Ascending aorta (tissue), 2 donors: ENCODE measurements around the gene ANKRD33B. TPM values are rescaled to one million over a fixed set of nuclear protein-coding genes. Genes with fewer than 3 reads are reported as not detected.
"Not testable (repeated sequence)": the region's sequence is repeated elsewhere in the genome, so short reads cannot be mapped to it uniquely, and the experiment has no call there.

Experiments used
- DNase-seq, 2 donors: peaks; one replicate each; pipeline ENCODE4 v3.0.0-alpha.2; 2019; ENCODE audit warnings: low spot score in 2 of 2
- H3K27ac ChIP-seq, 2 donors: fragments of 200-600 bp; sonication (generic); one replicate each; pipeline ENCODE4 v1.5.1; 2016 to 2017; ENCODE audit warnings: mild to moderate bottlenecking in 1 of 2
- H3K27me3 ChIP-seq: fragments of 200-600 bp; sonication (generic); one replicate; pipeline ENCODE4 v1.5.1; 2017
- H3K36me3 ChIP-seq, 2 donors: fragments of 200-600 bp; sonication (generic); one replicate each; pipeline ENCODE4 v1.5.1; 2016
- H3K4me1 ChIP-seq, 2 donors: fragments of 200-600 bp; sonication (generic); one replicate each; pipeline ENCODE4 v1.5.1; 2016 to 2017; ENCODE audit warnings: mild to moderate bottlenecking in 1 of 2
- H3K4me3 ChIP-seq, 2 donors: fragments of 200-600 bp; sonication (generic); one replicate each; pipeline ENCODE4 v1.5.1; 2016 to 2017; ENCODE audit warnings: mild to moderate bottlenecking in 1 of 2
- H3K9me3 ChIP-seq, 2 donors: fragments of 200-600 bp; sonication (generic); one replicate each; pipeline ENCODE4 v1.5.1; 2016
- CTCF ChIP-seq, 3 experiments: fragments of 200-600 bp in 2 of 3; fragments of 450-650 bp in 1 of 3; sonication (generic) in 2 of 3; IDR thresholded peaks; one replicate each; pipeline ENCODE4 v1.5.1; 2016 to 2019; ENCODE audit warnings: antibody characterized with exemption in 3 of 3, mild to moderate bottlenecking in 1 of 3, moderate library complexity in 1 of 3
- intact Hi-C: fragments of 100-400 bp; cut with DNase I; formaldehyde crosslinking; loops from one replicate; pipeline ENCODE4 v1.15.1; 2023
- total RNA-seq: library from RNA; depleted of rRNA; stranded (reverse); fragments of >200 nt; gene quantifications from one replicate; pipeline ENCODE4 v1.1.0, GENCODE V29; 2016

The ANKRD33B gene
- total RNA-seq, 1 donor from 2014 or later: 7.2 TPM

GRCh38 chr5:10627160-10627701 is 63.4 kb downstream of the ANKRD33B start:
- Histone ChIP-seq H3K36me3 (no peaks in the 10 kb centered on the region), H3K4me1 (peaks cover 0 to 12% of the 10 kb centered on the region in 2 donors), H3K4me3 (peak overlapping the region; percentile 33 to 63), H3K9me3 (no peaks in the 10 kb centered on the region), H3K27me3 (no peaks in the 10 kb centered on the region), H3K27ac (peak overlapping the region; percentile 70 to 89)
- no peak for DNase-seq
- no peak for TF ChIP-seq CTCF (IDR thresholded peaks at IDR 0.05)
- intact Hi-C loops: loop anchor here (2.0 to 5.0 kb wide), 2 partner anchors 64 to 135 kb away; partner anchors contain the start of gene DAP

- TF ChIP-seq CTCF (IDR thresholded peaks at IDR 0.05): no peak
- Histone ChIP-seq H3K27ac (peak overlapping the region; percentile 48 to 70), H3K36me3 (no peaks in the 10 kb centered on the region), H3K4me3 (no peak overlapping the region), H3K27me3 (no peaks in the 10 kb centered on the region), H3K9me3 (no peaks in the 10 kb centered on the region), H3K4me1 (peaks cover 0 to 12% of the 10 kb centered on the region in 2 donors)
- intact Hi-C loops: loop anchor here (1.0 to 5.0 kb wide), 4 partner anchors 26 to 344 kb away; partner anchors contain the start of gene DAP
- no peak for DNase-seq
These were observed 64.7 kb downstream of the ANKRD33B start for GRCh38 chr5:10628601-10629000.

GRCh38 chr5:10629682-10630081 is 65.8 kb downstream of the ANKRD33B start:
- Histone ChIP-seq H3K27me3 (no peaks in the 10 kb centered on the region), H3K9me3 (no peaks in the 10 kb centered on the region), H3K4me1 (peaks cover 0 to 12% of the 10 kb centered on the region in 2 donors), H3K4me3 (no peak overlapping the region), H3K27ac (no peak overlapping the region), H3K36me3 (no peaks in the 10 kb centered on the region)
- DNase-seq: no peak
- intact Hi-C loops: loop anchor here (2.0 to 5.0 kb wide), 3 partner anchors 27 to 345 kb away; partner anchors contain the start of gene DAP
- no peak for TF ChIP-seq CTCF (IDR thresholded peaks at IDR 0.05)

GRCh38 chr5:10630126-10630525 is 66.3 kb downstream of the ANKRD33B start:
- no peak for DNase-seq
- Histone ChIP-seq H3K27ac (no peak overlapping the region), H3K27me3 (no peaks in the 10 kb centered on the region), H3K4me3 (no peak overlapping the region), H3K9me3 (no peaks in the 10 kb centered on the region), H3K36me3 (no peaks in the 10 kb centered on the region), H3K4me1 (peaks cover 0 to 12% of the 10 kb centered on the region in 2 donors)
- intact Hi-C loops: no loop called here
- TF ChIP-seq CTCF (IDR thresholded peaks at IDR 0.05): no peak

- H3K27ac ChIP-seq, H3K9me3 ChIP-seq, H3K36me3 ChIP-seq, intact Hi-C loops, H3K27me3 ChIP-seq, DNase-seq, H3K4me3 ChIP-seq: not testable (repeated sequence)
- peaks cover 0 to 12% of the 10 kb centered on the region in 2 donors for H3K4me1 ChIP-seq
These were observed 66.9 kb downstream of the ANKRD33B start for GRCh38 chr5:10630744-10631143.

- Histone ChIP-seq H3K27ac (no peak overlapping the region), H3K36me3 (no peaks in the 10 kb centered on the region), H3K27me3 (no peaks in the 10 kb centered on the region), H3K4me1 (peaks cover 0 to 11% of the 10 kb centered on the region in 2 donors), H3K4me3 (no peak overlapping the region), H3K9me3 (no peaks in the 10 kb centered on the region)
- intact Hi-C loops: no loop called here
- no peak for DNase-seq
- TF ChIP-seq CTCF (IDR thresholded peaks at IDR 0.05): no peak
These were observed 67.6 kb downstream of the ANKRD33B start for GRCh38 chr5:10631316-10631996.
